Cortex of kidney (tissue), 1 donor: Measurements from ENCODE around the gene ACVR1.
"Not testable (repeated sequence)": the region's sequence is repeated elsewhere in the genome, so short reads cannot be mapped to it uniquely, and the experiment has no call there.

Experiments
- DNase-seq: peaks from one replicate; lab custom pipeline; 2025; lab: John Stamatoyannopoulos, UW

ACVR1 gene

GRCh38 chr2:157756447-157756846 lies 119.7 kb downstream of the ACVR1 start:
- not testable (repeated sequence) for DNase-seq

- no peak for DNase-seq
Measured at GRCh38 chr2:157751462-157752058, 124.6 kb downstream of the ACVR1 start.

- no peak for DNase-seq
Measured at GRCh38 chr2:157749684-157750083, 126.4 kb downstream of the ACVR1 start.

- no peak for DNase-seq
Measured at GRCh38 chr2:157748371-157749142, 127.6 kb downstream of the ACVR1 start.

GRCh38 chr2:157747695-157748370 lies 128.3 kb downstream of the ACVR1 start:
- no peak for DNase-seq

GRCh38 chr2:157747280-157747679 lies 128.8 kb downstream of the ACVR1 start:
- no peak for DNase-seq

- DNase-seq, result no peak
Measured at GRCh38 chr2:157746234-157746950, 129.7 kb downstream of the ACVR1 start.

- DNase-seq, result no peak
Measured at GRCh38 chr2:157744571-157745076, 131.5 kb downstream of the ACVR1 start.

- no peak for DNase-seq
Measured at GRCh38 chr2:157743051-157743450, 133.1 kb downstream of the ACVR1 start.

- DNase-seq, result no peak
Measured at GRCh38 chr2:157741819-157742484, 134.2 kb downstream of the ACVR1 start.

- no peak for DNase-seq
Measured at GRCh38 chr2:157737656-157738055, 138.5 kb downstream of the ACVR1 start.

GRCh38 chr2:157735532-157735931 lies 140.6 kb downstream of the ACVR1 start:
- DNase-seq, result no peak

- DNase-seq, result no peak
Measured at GRCh38 chr2:157733263-157733662, 142.9 kb downstream of the ACVR1 start.

GRCh38 chr2:157732596-157732995 lies 143.5 kb downstream of the ACVR1 start:
- DNase-seq, result no peak

- DNase-seq, result no peak
Measured at GRCh38 chr2:157727693-157728092, 148.4 kb downstream of the ACVR1 start.

GRCh38 chr2:157726946-157727345 lies 149.2 kb downstream of the ACVR1 start:
- no peak for DNase-seq

- no peak for DNase-seq
Measured at GRCh38 chr2:157725846-157726245, 150.3 kb downstream of the ACVR1 start.

- no peak for DNase-seq
Measured at GRCh38 chr2:157722580-157723234, 153.4 kb downstream of the ACVR1 start.

GRCh38 chr2:157720504-157720903 lies 155.6 kb downstream of the ACVR1 start:
- DNase-seq, result no peak

GRCh38 chr2:157704653-157705052 lies 171.5 kb downstream of the ACVR1 start:
- not testable (repeated sequence) for DNase-seq

GRCh38 chr2:157704148-157704547 lies 172.0 kb downstream of the ACVR1 start:
- not testable (repeated sequence) for DNase-seq
